ENCODE results near the gene ANKS1A.
"Not testable (repeated sequence)": the region's sequence is repeated elsewhere in the genome, so short reads cannot be mapped to it uniquely, and the experiment has no call there.

The ANKS1A gene

GRCh38 chr6:34888874-34889555 is at the start of gene ANKS1A:
TSS of gene ANKS1A (plus strand) at chr6:34889255. CDS start at chr6:34889403, 148 bp downstream.
- DNase-seq: peak; percentile 81

- DNase-seq: no peak
Observed at GRCh38 chr6:34839666-34840352, 49.2 kb upstream of the ANKS1A start.

- DNase-seq: not testable (repeated sequence)
Observed at GRCh38 chr6:34849066-34849465, 40.0 kb upstream of the ANKS1A start.

DNA sequence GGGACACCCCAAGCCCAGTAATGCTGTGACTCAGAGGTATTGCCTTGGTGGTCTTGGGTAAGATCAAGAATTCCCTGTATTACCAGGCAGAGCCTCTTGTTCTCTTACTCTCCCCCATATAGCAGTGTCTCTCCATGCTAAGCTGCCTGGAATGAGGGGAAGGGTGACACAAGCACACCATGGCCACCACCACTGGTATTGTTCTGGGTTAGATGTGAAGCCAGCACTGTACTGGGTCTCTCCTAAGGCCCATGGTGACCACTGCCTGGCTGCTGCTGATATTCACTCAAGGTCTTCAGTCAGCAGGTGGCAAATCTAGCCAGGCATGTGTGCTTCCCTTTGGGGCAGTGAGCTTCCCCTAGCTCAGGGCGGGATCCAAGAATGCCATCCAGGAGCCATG is 37.7 kb upstream of the ANKS1A start:
- DNase-seq: no peak

GRCh38 chr6:34852406-34853085 is 36.5 kb upstream of the ANKS1A start:
- no peak for DNase-seq

GRCh38 chr6:34855463-34855862 is 33.6 kb upstream of the ANKS1A start:
- no peak for DNase-seq

DNA sequence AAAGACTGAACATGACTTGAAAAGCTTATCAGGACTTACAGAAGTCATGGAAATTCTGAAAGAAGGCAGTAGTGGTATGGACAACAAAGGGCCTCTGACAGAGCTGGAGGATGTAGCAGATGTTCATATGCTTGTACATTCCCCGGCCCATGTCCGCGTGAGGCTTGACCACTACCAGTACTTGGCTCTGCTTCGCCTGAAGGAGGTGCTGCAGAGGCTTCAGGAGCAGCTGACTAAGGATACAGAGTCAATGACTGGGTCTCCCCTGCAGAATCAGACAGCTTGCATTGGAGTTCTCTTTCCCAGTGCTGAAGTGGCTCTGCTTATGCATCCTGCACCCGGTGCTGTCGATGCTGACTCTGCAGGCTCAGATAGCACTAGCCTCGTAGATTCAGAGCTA is 30.4 kb upstream of the ANKS1A start:
- DNase-seq: no peak

- no peak for DNase-seq
Observed at GRCh38 chr6:34859951-34860350, 29.1 kb upstream of the ANKS1A start.

DNA sequence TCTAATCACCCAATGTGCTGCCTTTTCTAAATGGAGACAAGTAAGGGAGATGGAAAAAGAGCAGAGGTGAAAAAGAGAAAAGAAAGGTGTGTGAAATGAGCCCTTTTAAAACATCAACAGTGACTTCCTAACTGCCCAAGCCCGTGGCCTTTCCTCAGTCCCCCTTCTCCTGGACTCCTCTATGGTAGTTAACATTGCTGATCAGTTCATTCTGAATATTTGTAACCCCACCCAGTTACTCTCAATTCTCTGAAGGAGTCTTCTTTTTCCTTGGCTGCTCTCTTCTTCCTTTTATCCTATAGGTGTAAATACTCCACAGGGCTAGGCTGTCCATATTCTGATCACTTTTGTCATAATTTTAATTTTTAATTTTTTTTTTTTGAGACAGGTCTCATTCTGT is 28.3 kb upstream of the ANKS1A start:
- no peak for DNase-seq

DNA sequence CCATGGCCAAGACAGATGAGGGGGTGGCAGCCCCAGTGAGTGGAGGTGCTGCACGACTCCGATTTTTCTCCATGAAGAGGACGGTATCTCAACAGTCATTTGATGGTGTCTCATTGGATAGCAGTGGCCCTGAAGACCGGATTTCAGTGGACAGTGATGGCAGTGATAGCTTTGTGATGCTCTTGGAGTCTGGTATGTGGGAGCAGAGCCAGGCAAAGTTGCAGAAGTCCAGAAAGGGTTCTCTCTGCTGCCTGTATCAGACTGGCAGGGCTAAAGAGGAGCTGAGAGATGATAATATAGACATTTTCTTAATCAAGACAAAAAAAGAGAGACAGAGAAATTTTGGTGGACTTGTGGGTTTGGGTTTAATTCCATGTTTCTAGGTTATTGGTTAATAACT is 25.0 kb upstream of the ANKS1A start:
- DNase-seq: no peak

DNA sequence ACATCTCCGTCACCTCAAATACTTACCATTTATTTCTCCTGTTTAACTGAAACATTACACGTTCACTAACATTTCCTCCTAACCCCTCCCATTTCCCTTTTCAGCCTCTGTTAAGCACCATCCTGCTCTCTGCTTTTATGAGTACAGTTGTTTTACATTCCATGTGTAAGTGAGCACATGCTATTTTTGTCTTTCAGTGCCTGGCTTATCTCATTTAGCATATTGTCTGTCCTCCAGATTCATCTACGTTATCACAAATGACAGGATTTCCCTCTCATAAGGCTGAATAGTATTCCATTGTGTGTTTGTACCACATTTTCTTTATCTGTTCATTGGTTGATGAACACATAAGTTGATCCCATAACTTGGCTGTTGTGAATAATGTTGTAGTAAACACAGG is 23.9 kb upstream of the ANKS1A start:
- no peak for DNase-seq

DNA sequence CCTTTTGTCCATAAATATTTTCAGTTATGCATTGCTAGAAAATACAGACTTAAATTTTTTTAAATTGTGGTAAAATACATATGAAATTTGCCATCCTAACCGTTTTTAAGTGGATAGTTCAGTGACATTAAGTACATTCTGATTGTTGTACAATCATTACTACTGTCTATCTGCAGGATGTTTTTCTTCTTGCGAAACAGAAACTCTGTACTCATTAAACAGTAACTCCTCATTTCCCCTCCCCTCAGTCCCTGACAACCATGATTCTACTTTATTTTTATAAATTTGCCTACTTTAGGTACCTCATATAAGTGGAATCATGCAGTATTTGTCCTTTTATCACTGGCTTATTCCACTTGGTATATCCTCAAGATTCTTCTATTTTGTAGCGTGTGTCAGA is 22.5 kb upstream of the ANKS1A start:
- no peak for DNase-seq

DNA sequence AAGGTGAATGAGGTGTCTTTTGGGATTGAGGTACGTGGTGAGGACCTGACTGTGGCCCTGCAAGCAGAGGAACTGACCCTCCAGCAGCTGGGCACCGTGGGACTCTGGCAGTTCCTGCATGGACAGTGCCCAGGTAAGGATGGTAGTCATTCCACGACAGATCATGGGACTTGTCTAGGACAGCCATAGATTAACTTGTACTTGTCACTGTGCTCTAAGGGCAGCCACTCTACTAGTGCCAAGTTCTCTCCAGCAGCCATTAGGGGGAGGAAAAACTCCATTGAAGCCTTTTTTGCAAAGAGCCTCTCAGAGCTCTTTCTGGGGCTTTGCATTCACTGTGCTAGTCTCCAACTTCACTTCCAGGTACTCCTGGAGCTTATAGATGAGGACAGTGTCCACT is 21.6 kb upstream of the ANKS1A start:
- no peak for DNase-seq

DNA sequence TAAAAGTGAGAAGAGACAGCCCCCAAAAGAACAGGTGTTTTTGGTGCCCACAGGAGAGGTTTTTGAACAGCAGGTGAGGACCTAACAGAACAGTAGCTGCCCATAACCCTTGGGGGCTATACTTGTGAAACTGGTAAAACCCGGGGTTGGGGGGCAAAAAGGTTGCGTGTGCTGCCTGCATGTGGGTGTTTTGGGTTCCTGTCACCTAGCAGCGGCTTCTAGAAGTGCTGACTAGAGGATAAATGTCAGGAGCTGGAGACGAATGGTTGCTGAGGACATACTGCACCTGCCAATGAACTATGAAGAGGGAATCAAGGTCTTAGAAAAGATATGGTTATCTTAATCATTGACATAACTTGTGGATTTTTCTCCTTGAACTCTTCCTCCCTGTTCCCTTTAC is 17.2 kb upstream of the ANKS1A start:
- DNase-seq: no peak

GRCh38 chr6:34872332-34872731 is 16.7 kb upstream of the ANKS1A start:
- DNase-seq: no peak

GRCh38 chr6:34875292-34876213 is 13.5 kb upstream of the ANKS1A start:
- no peak for DNase-seq

DNA sequence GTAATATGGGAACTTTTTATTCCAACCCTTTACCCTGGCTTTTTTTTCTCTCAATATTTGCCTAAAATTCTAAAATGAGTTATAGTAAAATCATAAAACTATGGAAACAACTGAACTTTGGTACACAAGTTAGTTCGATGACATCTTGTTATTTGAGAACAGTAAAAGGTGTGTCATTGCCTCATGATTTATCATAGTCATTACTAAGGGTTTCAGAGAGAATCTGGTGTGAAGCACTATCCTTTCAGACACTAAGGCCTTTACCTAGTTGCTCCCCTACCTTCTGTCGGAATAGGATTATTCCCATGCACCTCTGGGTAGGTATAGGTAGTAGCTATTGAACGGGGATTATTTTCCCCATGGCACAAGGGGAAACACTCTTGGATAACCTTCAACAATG is 12.6 kb upstream of the ANKS1A start:
- DNase-seq: no peak

GRCh38 chr6:34877259-34877658 is 11.8 kb upstream of the ANKS1A start:
- DNase-seq: no peak

DNA sequence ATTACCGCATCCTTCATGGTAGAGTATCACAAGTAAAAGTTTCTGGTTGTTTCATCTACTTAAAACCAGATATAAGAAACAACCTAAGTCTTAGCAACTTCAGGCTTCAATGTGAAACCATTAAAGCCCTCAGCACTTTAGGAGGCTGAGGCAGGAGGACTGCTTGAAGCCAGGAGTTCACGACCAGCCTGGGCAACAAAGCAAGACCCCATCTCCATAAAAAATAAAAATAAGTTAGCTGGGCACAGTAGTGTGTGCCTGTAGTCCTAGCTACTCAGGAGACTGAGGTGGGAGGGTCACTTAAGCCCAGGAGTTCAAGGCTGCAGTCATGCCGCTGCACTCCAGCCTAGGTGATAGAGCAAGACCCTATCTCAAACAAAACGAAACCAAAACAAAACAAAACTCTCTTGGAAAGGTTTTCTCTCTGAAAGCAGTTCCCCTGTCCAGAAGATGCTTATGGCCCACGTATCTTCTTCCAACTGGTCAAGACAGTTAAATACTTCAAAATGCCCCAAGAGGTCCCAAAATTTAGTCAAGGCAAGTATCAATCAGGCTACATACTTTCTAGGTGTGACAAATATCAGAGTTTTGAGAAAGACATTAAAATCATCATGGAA is 11.1 kb upstream of the ANKS1A start:
- DNase-seq: no peak

DNA sequence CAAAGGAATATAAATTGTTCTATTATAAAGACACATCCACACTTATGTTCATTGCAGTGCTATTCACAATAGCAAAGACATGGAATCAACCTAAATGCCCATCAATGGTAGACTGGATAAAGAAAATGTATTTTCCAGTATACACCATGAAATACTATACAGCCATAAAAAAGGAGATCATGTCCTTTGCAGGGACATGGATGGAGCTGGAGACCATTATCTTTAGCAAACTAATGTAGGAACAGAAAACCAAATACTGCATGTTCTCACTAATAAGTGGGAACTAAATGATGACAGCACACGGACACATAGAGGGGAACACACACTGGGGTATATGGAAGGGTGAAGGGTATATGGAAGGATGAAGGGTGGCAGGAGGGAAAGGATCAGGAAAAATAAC is 5.0 kb upstream of the ANKS1A start:
- not testable (repeated sequence) for DNase-seq

DNA sequence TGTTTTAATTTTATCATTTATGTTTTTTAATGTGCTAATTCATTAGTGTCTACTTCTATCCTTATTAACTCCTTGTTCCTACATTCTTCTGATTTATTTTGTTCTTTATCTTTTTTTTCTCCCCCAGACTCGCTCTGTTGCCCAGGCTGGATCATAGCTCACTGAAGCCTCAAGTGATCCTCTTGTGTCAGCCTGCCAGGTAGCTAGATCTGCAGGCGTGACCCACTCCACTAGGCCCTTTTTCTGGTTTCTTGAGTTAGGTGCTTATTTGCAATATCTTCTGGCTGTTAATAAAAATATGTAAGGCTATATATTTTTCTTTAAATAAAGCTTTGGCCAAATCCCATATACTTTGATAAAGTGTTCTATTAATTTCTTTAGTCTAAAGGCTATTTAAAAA is 4.1 kb upstream of the ANKS1A start:
- no peak for DNase-seq

DNA sequence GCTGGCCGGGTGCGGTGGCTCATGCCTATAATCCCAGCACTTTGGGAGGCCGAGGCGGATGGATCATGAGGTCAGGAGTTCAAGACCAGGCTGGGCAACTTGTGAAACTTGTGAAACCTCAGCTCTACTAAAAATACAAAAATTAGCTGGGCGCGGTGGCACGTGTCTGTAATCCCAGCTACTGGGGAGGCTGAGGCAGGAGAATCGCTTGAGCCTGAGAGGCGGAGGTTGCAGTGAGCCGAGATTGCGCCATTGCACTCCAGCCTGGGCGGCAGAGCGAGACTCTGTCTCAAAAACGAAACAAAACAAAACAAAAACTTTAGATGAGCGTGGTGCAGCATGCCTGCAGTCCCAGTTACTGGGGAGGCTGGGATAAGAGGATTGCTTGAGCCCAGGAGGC is 3.2 kb upstream of the ANKS1A start:
- not testable (repeated sequence) for DNase-seq

Data from COR-L47 (cell line).